GM19025 (cell line): ENCODE results near the gene RECK.

Experiments used
- ATAC-seq: cut with Tn5 transposase; IDR thresholded peaks from one replicate; pipeline ENCODE4 v1.9.1; 2021; ENCODE audit warnings: mild to moderate bottlenecking, low read depth, moderate library complexity; ENCODE audit not compliant: unreplicated experiment

The RECK gene

DNA sequence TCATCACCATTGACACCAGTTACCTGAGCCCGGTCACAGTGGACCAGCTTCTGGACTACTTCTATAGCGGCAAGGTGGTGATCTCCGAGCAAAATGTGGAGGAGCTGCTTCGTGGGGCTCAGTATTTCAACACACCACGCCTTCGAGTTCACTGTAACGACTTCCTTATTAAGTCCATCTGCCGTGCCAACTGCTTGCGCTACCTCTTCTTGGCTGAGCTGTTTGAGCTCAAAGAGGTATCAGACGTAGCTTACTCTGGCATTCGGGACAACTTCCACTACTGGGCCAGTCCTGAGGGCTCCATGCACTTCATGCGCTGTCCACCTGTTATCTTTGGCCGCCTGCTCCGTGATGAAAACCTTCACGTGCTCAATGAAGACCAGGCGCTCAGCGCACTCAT is 133.0 kb downstream of the RECK start:
- no peak for ATAC-seq

GRCh38 chr9:36170531-36170930 is 133.8 kb downstream of the RECK start:
- no peak for ATAC-seq

GRCh38 chr9:36173861-36174260 is 137.1 kb downstream of the RECK start:
- ATAC-seq, result no peak
